B cell (primary cell): ENCODE measurements around the gene PTPRM. TPM values are rescaled to one million over a fixed set of nuclear protein-coding genes. Genes with fewer than 3 reads are reported as not detected.

Experiments used
- ATAC-seq: fragments of 200-7000 bp; cut with Tn5 transposase; one replicate; pipeline ENCODE4 v1.10.0; 2021; ENCODE audit warnings: low read depth, mild to moderate bottlenecking, moderate number of reproducible peaks, moderate library complexity
- CTCF ChIA-PET: fragments of 350-600 bp; sonication (Branson Sonifier 250); formaldehyde crosslinking; loops from one replicate; lab custom pipeline; 2021; ENCODE audit warnings: antibody characterized with exemption, inconsistent platforms; lab: Charles Lee
- POLR2A ChIA-PET: fragments of 350-600 bp; sonication (Branson Sonifier 250); formaldehyde crosslinking; loops from one replicate; lab custom pipeline; 2021; ENCODE audit warnings: antibody characterized with exemption; lab: Charles Lee
- DNase-seq: peaks from one replicate; pipeline ENCODE4 v3.0.0; 2013
- H2AFZ ChIP-seq: 2 replicates; pipeline ENCODE4 v1.6.1; 2012; ENCODE audit warnings: mild to moderate bottlenecking, low read depth, low read length; ENCODE audit not compliant: insufficient read depth, poor library complexity, severe bottlenecking
- H3K27ac ChIP-seq, 2 donors: 1 replicate in 1 of 2; 2 replicates in 1 of 2; pipeline ENCODE4 v1.5.1; 2012 to 2013; ENCODE audit warnings: low read length in 2 of 2, mild to moderate bottlenecking in 2 of 2, moderate library complexity in 1 of 2
- H3K27me3 ChIP-seq, 4 experiments: fragments of 200-600 bp in 1 of 4; sonication (generic) in 1 of 4; replicated peaks in 1 of 4; 1 replicate in 2 of 4; 2 replicates in 2 of 4; pipeline versions ENCODE4 v1.6.1 to v1.7.0; 2013 to 2016; ENCODE audit warnings: low read length in 3 of 4, mild to moderate bottlenecking in 2 of 4, mixed read lengths in 1 of 4, moderate library complexity in 1 of 4; ENCODE audit not compliant: insufficient read depth in 4 of 4, control insufficient read depth in 3 of 4; ENCODE audit errors: control extremely low read depth in 1 of 4
- H3K36me3 ChIP-seq, 2 experiments: replicated peaks in 1 of 2; 1 replicate in 1 of 2; 2 replicates in 1 of 2; pipeline versions ENCODE4 v1.6.1 to v1.7.1; 2013; ENCODE audit warnings: low read length in 1 of 2; ENCODE audit not compliant: insufficient read depth in 2 of 2, control insufficient read depth in 1 of 2; ENCODE audit errors: control extremely low read depth in 1 of 2, extremely low read depth in 1 of 2
- H3K4me1 ChIP-seq, 2 donors: fragments of 200-600 bp in 1 of 2; sonication (generic) in 1 of 2; 1 replicate in 1 of 2; 2 replicates in 1 of 2; pipeline versions ENCODE4 v1.5.1 to v1.6.1; 2013 to 2017; ENCODE audit warnings: low read length in 2 of 2; ENCODE audit not compliant: control insufficient read depth in 2 of 2, insufficient read depth in 2 of 2
- H3K4me2 ChIP-seq: replicated peaks from 2 replicates; pipeline ENCODE3; 2012; ENCODE audit warnings: mild to moderate bottlenecking, low read depth, low read length; ENCODE audit not compliant: poor library complexity, severe bottlenecking
- H3K4me3 ChIP-seq, 5 experiments: fragments of 200-600 bp in 1 of 5; sonication (generic) in 1 of 5; 1 replicate in 3 of 5; 2 replicates in 2 of 5; pipeline versions ENCODE4 v1.5.1 to v1.7.0; 2011 to 2016; ENCODE audit warnings: low read length in 4 of 5, mild to moderate bottlenecking in 4 of 5, low read depth in 2 of 5, control low read depth in 1 of 5, moderate library complexity in 1 of 5; ENCODE audit not compliant: insufficient read depth in 1 of 5; ENCODE audit errors: control extremely low read depth in 1 of 5, extremely low read depth in 1 of 5
- H3K79me2 ChIP-seq: fragments of 200-600 bp; sonication (generic); one replicate; pipeline ENCODE4 v1.6.0; 2016; ENCODE audit warnings: low read length; ENCODE audit not compliant: control insufficient read depth, insufficient read depth
- H3K9ac ChIP-seq: fragments of 200-600 bp; sonication (generic); 2 replicates; pipeline ENCODE4 v1.6.1; 2017; ENCODE audit warnings: mild to moderate bottlenecking, low read length, moderate library complexity
- H3K9me3 ChIP-seq, 3 donors: one replicate each; pipeline versions ENCODE4 v1.6.1 to v1.7.1; 2013; ENCODE audit warnings: low read length in 2 of 3; ENCODE audit not compliant: control insufficient read depth in 2 of 3, insufficient read depth in 1 of 3; ENCODE audit errors: control extremely low read depth in 1 of 3
- H4K20me1 ChIP-seq: 2 replicates; pipeline ENCODE4 v1.6.0; 2012; ENCODE audit warnings: mild to moderate bottlenecking, low read length; ENCODE audit not compliant: insufficient read depth, control insufficient read depth, poor library complexity, severe bottlenecking
- H3K27ac Mint-ChIP-seq: one replicate; pipeline ENCODE4 v1.8.0; 2021; ENCODE audit warnings: mixed read lengths
- H3K27me3 Mint-ChIP-seq: one replicate; pipeline ENCODE4 v1.8.0; 2021; ENCODE audit warnings: mixed read lengths
- H3K4me1 Mint-ChIP-seq: one replicate; pipeline ENCODE4 v1.8.0; 2021; ENCODE audit warnings: mixed read lengths
- H3K4me3 Mint-ChIP-seq: one replicate; pipeline ENCODE4 v1.8.0; 2021; ENCODE audit warnings: mixed read lengths
- H3K9me3 Mint-ChIP-seq: one replicate; pipeline ENCODE4 v1.8.0; 2022; ENCODE audit warnings: mixed read lengths; ENCODE audit not compliant: insufficient read depth
- EZH2 ChIP-seq: IDR thresholded peaks from 2 replicates; pipeline ENCODE4 v1.6.1; 2012; ENCODE audit warnings: borderline replicate concordance, low read depth, mild to moderate bottlenecking, moderate library complexity, low read length; ENCODE audit not compliant: insufficient read depth, poor library complexity, severe bottlenecking
- WGBS: methylation state at CpG from one replicate; pipeline ENCODE4 v1.1.5; 2013; ENCODE audit warnings: missing lambda C conversion rate; ENCODE audit not compliant: insufficient coverage; 5-methylcytosine and 5-hydroxymethylcytosine counted together
- intact Hi-C: fragments of 100-400 bp; cut with micrococcal nuclease; formaldehyde crosslinking; loops from one replicate; pipeline ENCODE4 v1.10.0; 2022
- polyA plus RNA-seq: library from polyadenylated mRNA; depleted of rRNA; stranded (reverse); fragments of >200 nt; gene quantifications from 2 replicates; pipeline ENCODE4 v1.2.3, GENCODE V29; 2012
- total RNA-seq, 2 donors: library from RNA; stranded (reverse); fragments of 120-200 nt in 1 of 2; gene quantifications; 1 replicate in 1 of 2; 2 replicates in 1 of 2; pipeline versions ENCODE4 v1.2.3 to v1.2.4, GENCODE V29; 2013 to 2022
- TF ChIP-seq, protein P1 (sequence below): fragments of 200-600 bp; IDR thresholded peaks from one replicate; pipeline ENCODE4 v1.8.0; 2022; ENCODE audit warnings: antibody characterized with exemption, mild to moderate bottlenecking

PTPRM gene
- total and polyA plus RNA-seq, 2 donors (not counting 1 experiment from before 2014, with no cell fraction given), result 0.20 to 0.89 TPM

DNA sequence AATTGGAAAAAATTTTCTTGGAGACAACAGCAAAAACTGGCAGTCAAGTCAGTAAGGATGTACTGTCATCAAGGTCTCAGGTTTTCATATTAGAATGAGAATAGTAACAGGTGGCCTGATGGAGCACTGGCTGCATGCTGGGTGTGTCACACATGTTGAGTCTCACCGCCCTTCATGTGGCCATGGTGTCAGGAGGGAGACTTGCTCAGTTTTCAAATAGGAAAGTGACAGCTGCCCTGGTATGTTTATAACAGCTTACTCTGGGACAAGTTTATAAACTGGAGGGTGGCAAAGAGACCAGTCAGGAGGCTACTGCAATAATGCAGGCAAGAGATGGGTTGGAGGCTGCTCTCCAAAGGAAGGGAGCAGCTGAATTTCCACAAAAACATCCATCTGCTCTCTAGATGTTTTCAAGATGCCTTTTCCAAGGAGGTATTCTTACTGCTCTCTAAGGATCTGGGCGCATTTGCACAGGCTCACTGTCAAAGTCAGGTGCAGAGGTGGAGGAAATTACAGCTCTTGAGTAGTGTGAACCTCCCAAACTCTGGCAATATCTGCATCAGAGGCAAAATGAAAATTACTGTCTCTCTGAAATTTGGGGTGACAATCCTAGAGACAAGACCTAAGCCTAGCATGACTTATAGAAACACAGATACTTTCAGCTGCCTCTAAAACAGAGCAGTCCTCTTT lies 720.2 kb downstream of the PTPRM start:
- Histone ChIP-seq H3K9me3 (peaks cover 0 to 5% (median 0%) of the 10 kb centered on the region in 3 donors), H3K27me3 (peaks cover 0 to 7% (median 1%) of the 10 kb centered on the region in 4 experiments), H2AFZ (no peak overlapping the region), H3K9ac (no peak overlapping the region), H3K27ac (no peak overlapping the region), H3K4me1 (no peaks in the 10 kb centered on the region), H4K20me1 (no peaks in the 10 kb centered on the region), H3K4me2 (no peak overlapping the region), H3K79me2 (no peaks in the 10 kb centered on the region), H3K36me3 (no peaks in the 10 kb centered on the region), H3K4me3 (no peak overlapping the region)
- POLR2A ChIA-PET, result no interaction called here
- CTCF ChIA-PET, result no interaction called here
- TF ChIP-seq, protein P1, sequence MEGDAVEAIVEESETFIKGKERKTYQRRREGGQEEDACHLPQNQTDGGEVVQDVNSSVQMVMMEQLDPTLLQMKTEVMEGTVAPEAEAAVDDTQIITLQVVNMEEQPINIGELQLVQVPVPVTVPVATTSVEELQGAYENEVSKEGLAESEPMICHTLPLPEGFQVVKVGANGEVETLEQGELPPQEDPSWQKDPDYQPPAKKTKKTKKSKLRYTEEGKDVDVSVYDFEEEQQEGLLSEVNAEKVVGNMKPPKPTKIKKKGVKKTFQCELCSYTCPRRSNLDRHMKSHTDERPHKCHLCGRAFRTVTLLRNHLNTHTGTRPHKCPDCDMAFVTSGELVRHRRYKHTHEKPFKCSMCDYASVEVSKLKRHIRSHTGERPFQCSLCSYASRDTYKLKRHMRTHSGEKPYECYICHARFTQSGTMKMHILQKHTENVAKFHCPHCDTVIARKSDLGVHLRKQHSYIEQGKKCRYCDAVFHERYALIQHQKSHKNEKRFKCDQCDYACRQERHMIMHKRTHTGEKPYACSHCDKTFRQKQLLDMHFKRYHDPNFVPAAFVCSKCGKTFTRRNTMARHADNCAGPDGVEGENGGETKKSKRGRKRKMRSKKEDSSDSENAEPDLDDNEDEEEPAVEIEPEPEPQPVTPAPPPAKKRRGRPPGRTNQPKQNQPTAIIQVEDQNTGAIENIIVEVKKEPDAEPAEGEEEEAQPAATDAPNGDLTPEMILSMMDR, result no peak
- no peak for TF ChIP-seq EZH2
- intact Hi-C loops, result no loop called here
- DNase-seq (no peak), ATAC-seq (no peak)
- Mint-ChIP-seq H3K27me3 (peaks cover 16% of the 10 kb centered on the region), H3K4me1 (peaks cover 3% of the 10 kb centered on the region), H3K9me3 (no peaks in the 10 kb centered on the region), H3K27ac (no peak overlapping the region), H3K4me3 (no peak overlapping the region)
- WGBS, result 100% methylated on average over 2 of the region's 2 CpGs

DNA sequence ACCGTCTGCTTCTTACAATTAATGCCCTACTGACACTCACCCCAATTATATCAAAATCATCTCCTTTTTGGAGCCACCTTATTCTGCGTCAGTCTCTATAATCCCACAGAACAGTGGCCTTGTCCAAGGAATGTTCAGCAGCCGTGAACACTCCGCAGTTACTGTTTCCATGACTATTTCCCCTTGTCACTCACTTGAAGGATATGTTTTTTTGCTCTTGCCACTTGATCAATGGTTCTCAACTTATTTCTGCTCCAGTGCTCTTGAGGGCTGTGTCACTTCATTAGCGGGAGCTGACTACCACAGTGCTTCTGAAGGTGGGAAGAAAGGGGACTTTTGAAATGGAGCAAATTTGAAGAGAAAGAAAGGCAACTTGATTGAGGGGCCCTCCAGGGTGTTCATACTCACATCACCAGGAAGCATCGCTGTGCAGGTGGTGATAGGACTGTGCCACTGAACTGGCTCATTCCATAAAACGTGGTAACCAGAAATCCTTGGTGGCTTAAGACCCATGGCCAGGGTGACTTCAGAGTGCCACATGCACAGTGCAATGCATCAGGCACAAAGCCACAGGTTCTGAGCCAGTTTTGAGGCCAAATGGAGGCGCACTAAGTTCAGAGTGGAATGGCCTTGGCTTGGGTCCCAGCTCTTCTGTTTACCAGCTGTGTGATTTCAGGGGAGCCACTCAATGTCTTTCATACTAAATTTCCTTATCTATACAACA lies 721.5 kb downstream of the PTPRM start:
- Histone ChIP-seq H2AFZ (no peak overlapping the region), H3K27ac (no peak overlapping the region), H3K4me3 (no peak overlapping the region), H3K4me1 (no peaks in the 10 kb centered on the region), H3K4me2 (no peak overlapping the region), H3K79me2 (no peaks in the 10 kb centered on the region), H4K20me1 (no peaks in the 10 kb centered on the region), H3K36me3 (no peaks in the 10 kb centered on the region), H3K27me3 (peaks cover 0 to 7% (median 1%) of the 10 kb centered on the region in 4 experiments), H3K9me3 (peaks cover 0 to 5% (median 0%) of the 10 kb centered on the region in 3 donors), H3K9ac (no peak overlapping the region)
- H3K9me3 Mint-ChIP-seq, result peaks cover 2% of the 10 kb centered on the region
- no peak for DNase-seq
- ChIA-PET POLR2A (no interaction called here), CTCF (no interaction called here)
- no peak overlapping the region for H3K27ac Mint-ChIP-seq
- WGBS, result 90% methylated on average over 8 of the region's 8 CpGs
- no peak for ATAC-seq
- intact Hi-C loops, result no loop called here
- peaks cover 19% of the 10 kb centered on the region for H3K27me3 Mint-ChIP-seq
- H3K4me3 Mint-ChIP-seq, result no peak overlapping the region
- peaks cover 3% of the 10 kb centered on the region for H3K4me1 Mint-ChIP-seq
- TF ChIP-seq, protein P1, result no peak
